Trophoblast cell (in vitro differentiated cells and primary cell): ENCODE measurements around the gene TTYH1.

Experiments used
- DNase-seq, 2 donors: peaks; one replicate each; pipeline ENCODE4 v3.0.0-alpha.2; 2016
- H2AFZ ChIP-seq: 2 replicates; pipeline ENCODE4 v1.6.1; 2013; ENCODE audit warnings: low read length, moderate library complexity, mild to moderate bottlenecking; ENCODE audit not compliant: insufficient read depth, poor library complexity
- H2AK5ac ChIP-seq: 2 replicates; pipeline ENCODE4 v1.6.1; 2013; ENCODE audit warnings: mild to moderate bottlenecking, low read length
- H2BK120ac ChIP-seq: 2 replicates; pipeline ENCODE4 v1.6.1; 2013; ENCODE audit warnings: low read length, mild to moderate bottlenecking, moderate library complexity; ENCODE audit not compliant: insufficient read depth, poor library complexity
- H2BK12ac ChIP-seq: 2 replicates; pipeline ENCODE4 v1.6.1; 2013; ENCODE audit warnings: mild to moderate bottlenecking, low read length, moderate library complexity
- H2BK5ac ChIP-seq: 2 replicates; pipeline ENCODE4 v1.6.1; 2013; ENCODE audit warnings: low read length, low read depth, moderate library complexity, mild to moderate bottlenecking; ENCODE audit not compliant: poor library complexity
- H3K14ac ChIP-seq: 2 replicates; pipeline ENCODE4 v1.6.1; 2013; ENCODE audit warnings: mild to moderate bottlenecking, low read length
- H3K18ac ChIP-seq: 2 replicates; pipeline ENCODE4 v1.6.1; 2013; ENCODE audit warnings: mild to moderate bottlenecking, low read length
- H3K23ac ChIP-seq: 2 replicates; pipeline ENCODE4 v1.6.1; 2013; ENCODE audit warnings: low read length
- H3K27ac ChIP-seq: 2 replicates; pipeline ENCODE4 v1.5.1; 2013; ENCODE audit warnings: low read depth, mild to moderate bottlenecking, inconsistent platforms, low read length, moderate library complexity
- H3K27me3 ChIP-seq: 2 replicates; pipeline ENCODE4 v1.6.1; 2013; ENCODE audit warnings: inconsistent platforms, mild to moderate bottlenecking, low read length, moderate library complexity; ENCODE audit not compliant: insufficient read depth
- H3K36me3 ChIP-seq, 2 experiments: 1 replicate in 1 of 2; 2 replicates in 1 of 2; pipeline ENCODE4 v1.6.1; 2013; ENCODE audit warnings: low read length in 2 of 2, mild to moderate bottlenecking in 2 of 2, moderate library complexity in 1 of 2; ENCODE audit not compliant: insufficient read depth in 2 of 2, control insufficient read depth in 1 of 2
- H3K4ac ChIP-seq: 2 replicates; pipeline ENCODE4 v1.6.1; 2013; ENCODE audit warnings: low read depth, mild to moderate bottlenecking, low read length, moderate library complexity
- H3K4me1 ChIP-seq, 2 experiments: 1 replicate in 1 of 2; 2 replicates in 1 of 2; pipeline ENCODE4 v1.6.1; 2013; ENCODE audit warnings: low read length in 2 of 2, mild to moderate bottlenecking in 2 of 2, moderate library complexity in 1 of 2; ENCODE audit not compliant: insufficient read depth in 2 of 2, control insufficient read depth in 1 of 2
- H3K4me2 ChIP-seq: 2 replicates; pipeline ENCODE4 v1.6.1; 2013; ENCODE audit warnings: inconsistent platforms, mild to moderate bottlenecking, low read length, moderate library complexity
- H3K4me3 ChIP-seq: 2 replicates; pipeline ENCODE4 v1.5.1; 2013; ENCODE audit warnings: mild to moderate bottlenecking, low read depth, low read length, inconsistent platforms
- H3K79me1 ChIP-seq: one replicate; pipeline ENCODE4 v1.6.1; 2013; ENCODE audit warnings: low read length
- H3K79me2 ChIP-seq: 2 replicates; pipeline ENCODE4 v1.6.1; 2013; ENCODE audit warnings: low read length, mild to moderate bottlenecking; ENCODE audit not compliant: control insufficient read depth, insufficient read depth, poor library complexity
- H3K9ac ChIP-seq: 2 replicates; pipeline ENCODE4 v1.6.1; 2013; ENCODE audit warnings: mild to moderate bottlenecking, low read length
- H3K9me3 ChIP-seq: 2 replicates; pipeline ENCODE4 v1.6.1; 2013; ENCODE audit warnings: low read depth, mild to moderate bottlenecking, control low read depth, inconsistent platforms, low read length; ENCODE audit not compliant: insufficient read depth
- H4K12ac ChIP-seq: 2 replicates; pipeline ENCODE4 v1.6.1; 2013; ENCODE audit warnings: low read depth, mild to moderate bottlenecking, low read length, moderate library complexity
- H4K8ac ChIP-seq: 2 replicates; pipeline ENCODE4 v1.6.1; 2013; ENCODE audit warnings: low read depth, mild to moderate bottlenecking, low read length, moderate library complexity
- H4K91ac ChIP-seq: one replicate; pipeline ENCODE4 v1.6.1; 2013; ENCODE audit warnings: low read depth, mild to moderate bottlenecking, low read length, moderate library complexity
- WGBS: extraction: QIAGEN DNeasy Blood & Tissue Kit; methylation state at CpG from one replicate; pipeline ENCODE4 v1.1.7; 2013; ENCODE audit warnings: missing lambda C conversion rate; ENCODE audit not compliant: insufficient read length, insufficient coverage; ENCODE audit errors: extremely low coverage; 5-methylcytosine and 5-hydroxymethylcytosine counted together

The TTYH1 gene

DNA sequence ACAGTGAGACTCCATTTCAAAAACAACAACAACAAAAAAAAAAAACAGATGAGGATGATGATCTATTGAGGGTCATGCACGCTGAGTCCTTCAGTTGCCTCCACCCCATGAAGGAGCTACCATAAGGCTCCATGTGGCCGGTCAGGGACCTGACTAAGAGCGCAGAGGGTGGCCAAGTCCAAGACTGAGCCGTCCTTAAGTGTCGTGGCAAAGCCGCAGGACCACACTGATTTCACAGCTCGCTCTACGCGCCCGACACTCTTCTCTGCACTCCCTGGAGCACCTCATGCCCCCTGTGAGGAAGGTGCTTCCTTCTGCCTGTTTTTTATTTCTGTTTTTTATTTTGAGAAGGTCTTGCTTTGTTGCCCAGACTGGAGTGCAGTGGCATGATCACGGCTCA is 12.3 kb downstream of the TTYH1 start:
- Histone ChIP-seq H3K79me1 (no peaks in the 10 kb centered on the region), H3K23ac (no peak overlapping the region), H3K27ac (no peak overlapping the region), H2AFZ (no peak overlapping the region), H4K91ac (no peak overlapping the region), H4K8ac (no peak overlapping the region), H3K9me3 (no peaks in the 10 kb centered on the region), H3K14ac (no peak overlapping the region), H3K4me3 (no peak overlapping the region), H2BK12ac (no peak overlapping the region), H3K9ac (no peak overlapping the region), H3K27me3 (no peaks in the 10 kb centered on the region), H3K18ac (no peak overlapping the region), H2BK5ac (no peak overlapping the region), H2AK5ac (no peak overlapping the region), H3K4me1 (peaks cover 7 to 24% of the 10 kb centered on the region in 2 experiments), H3K4me2 (no peak overlapping the region), H2BK120ac (no peak overlapping the region), H4K12ac (no peak overlapping the region), H3K79me2 (no peaks in the 10 kb centered on the region), H3K36me3 (no peaks in the 10 kb centered on the region), H3K4ac (no peak overlapping the region)
- WGBS: no CpG with 5 or more reads among the region's 11 CpGs
- DNase-seq: no peak

DNA sequence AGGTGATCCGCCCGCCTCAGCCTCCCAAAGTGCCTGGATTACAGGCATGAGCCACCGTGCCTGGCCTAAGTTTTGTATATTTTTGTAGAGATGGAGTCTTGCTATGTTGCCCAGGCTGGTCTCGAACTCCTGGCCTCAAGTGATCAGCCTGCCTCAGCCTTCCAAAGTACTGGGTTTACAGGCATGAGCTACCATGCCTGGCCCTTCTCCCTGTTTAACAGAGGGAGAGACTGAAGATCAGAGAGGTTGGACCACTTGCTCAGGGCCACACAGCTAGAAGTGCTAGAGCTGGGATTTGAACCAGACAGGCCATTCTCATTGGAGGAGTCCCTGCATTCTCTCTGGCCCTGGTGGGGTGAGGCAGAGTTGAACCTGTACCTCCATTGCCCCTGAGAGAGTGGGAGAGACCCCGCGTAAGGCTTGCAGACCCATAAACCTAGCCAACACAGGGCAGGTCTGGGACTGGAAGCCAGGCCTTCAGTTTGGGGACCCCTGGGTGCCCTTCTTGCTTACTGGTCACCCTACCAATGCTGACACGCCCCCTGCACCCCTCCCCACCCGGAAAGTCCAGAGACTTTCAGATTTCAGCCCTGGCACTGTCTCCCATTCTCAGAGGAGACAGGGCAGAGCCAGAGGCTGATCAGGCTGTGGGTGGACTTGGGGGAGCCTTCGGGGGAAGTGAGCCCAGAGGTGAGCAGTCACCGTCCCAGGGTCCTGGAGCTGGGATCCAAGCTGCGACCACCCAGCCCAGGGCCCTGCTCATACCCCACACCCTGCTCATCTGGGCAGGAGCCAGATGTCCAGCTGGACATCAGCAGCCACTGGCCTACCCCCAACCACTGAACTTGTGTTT is 13.3 kb downstream of the TTYH1 start:
- H3K27me3 ChIP-seq: no peaks in the 10 kb centered on the region
- H3K4me2 ChIP-seq: no peak overlapping the region
- no peak overlapping the region for H2BK12ac ChIP-seq
- DNase-seq: no peak
- H3K27ac ChIP-seq: no peak overlapping the region
- no peaks in the 10 kb centered on the region for H3K79me2 ChIP-seq
- H2BK5ac ChIP-seq: no peak overlapping the region
- no peak overlapping the region for H4K8ac ChIP-seq
- H3K23ac ChIP-seq: no peak overlapping the region
- no peak overlapping the region for H3K9ac ChIP-seq
- peaks cover 9 to 24% of the 10 kb centered on the region in 2 experiments for H3K4me1 ChIP-seq
- H3K18ac ChIP-seq: no peak overlapping the region
- no peak overlapping the region for H2BK120ac ChIP-seq
- H3K4me3 ChIP-seq: no peak overlapping the region
- H4K91ac ChIP-seq: no peak overlapping the region
- no peaks in the 10 kb centered on the region for H3K36me3 ChIP-seq
- no CpG with 5 or more reads among the region's 11 CpGs for WGBS
- no peaks in the 10 kb centered on the region for H3K9me3 ChIP-seq
- H2AFZ ChIP-seq: no peak overlapping the region
- H3K14ac ChIP-seq: no peak overlapping the region
- no peak overlapping the region for H4K12ac ChIP-seq
- no peak overlapping the region for H2AK5ac ChIP-seq
- H3K4ac ChIP-seq: no peak overlapping the region
- H3K79me1 ChIP-seq: no peaks in the 10 kb centered on the region

GRCh38 chr19:54429176-54429495 is 13.9 kb downstream of the TTYH1 start:
- no peak overlapping the region for H3K4me3 ChIP-seq
- no peak for DNase-seq
- no CpG with 5 or more reads among the region's 8 CpGs for WGBS
- H3K23ac ChIP-seq: no peak overlapping the region
- H2BK12ac ChIP-seq: no peak overlapping the region
- H2BK120ac ChIP-seq: no peak overlapping the region
- no peak overlapping the region for H2AK5ac ChIP-seq
- H3K36me3 ChIP-seq: no peaks in the 10 kb centered on the region
- no peak overlapping the region for H4K8ac ChIP-seq
- no peaks in the 10 kb centered on the region for H3K79me1 ChIP-seq
- no peak overlapping the region for H2BK5ac ChIP-seq
- H3K9me3 ChIP-seq: no peaks in the 10 kb centered on the region
- no peak overlapping the region for H3K9ac ChIP-seq
- no peak overlapping the region for H2AFZ ChIP-seq
- H3K18ac ChIP-seq: no peak overlapping the region
- no peak overlapping the region for H3K4ac ChIP-seq
- peaks cover 9 to 24% of the 10 kb centered on the region in 2 experiments for H3K4me1 ChIP-seq
- H3K4me2 ChIP-seq: no peak overlapping the region
- no peak overlapping the region for H4K12ac ChIP-seq
- no peaks in the 10 kb centered on the region for H3K79me2 ChIP-seq
- H4K91ac ChIP-seq: no peak overlapping the region
- no peaks in the 10 kb centered on the region for H3K27me3 ChIP-seq
- no peak overlapping the region for H3K27ac ChIP-seq
- no peak overlapping the region for H3K14ac ChIP-seq

DNA sequence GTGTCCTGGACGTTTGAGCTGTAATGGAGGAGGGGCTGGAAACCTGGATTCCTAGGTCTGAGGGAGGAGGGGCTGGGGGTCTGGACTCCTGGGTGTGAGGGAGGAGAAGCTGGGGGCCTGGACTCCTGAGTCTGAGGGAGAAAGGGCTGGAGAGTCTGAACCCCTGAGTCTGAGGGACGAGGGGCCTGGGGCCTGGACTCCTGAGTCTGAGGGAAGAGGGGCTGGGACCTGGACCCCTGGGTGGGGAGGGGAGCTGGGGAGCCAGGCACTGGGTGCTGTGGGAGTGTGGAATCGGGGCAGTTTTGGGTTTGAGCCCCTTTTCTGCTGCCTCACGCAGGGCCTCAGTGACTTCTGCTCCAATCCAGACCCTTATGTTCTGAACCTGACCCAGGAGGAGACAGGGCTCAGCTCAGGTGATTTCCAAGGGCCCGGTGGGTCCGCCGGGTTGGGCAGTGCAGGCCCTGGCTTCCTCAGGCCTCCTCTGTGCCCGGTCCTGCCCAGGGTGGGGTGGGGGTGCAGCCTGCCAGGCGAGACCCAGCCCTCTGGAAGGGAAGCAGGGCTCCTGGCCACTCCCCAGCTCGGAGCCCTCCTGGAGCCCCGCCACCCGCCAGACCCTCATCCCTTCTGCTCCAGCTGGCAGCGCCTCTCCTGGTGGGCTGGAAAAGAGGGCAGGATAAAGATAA is 14.4 kb downstream of the TTYH1 start:
- H4K91ac ChIP-seq: no peak overlapping the region
- no peak for DNase-seq
- no peaks in the 10 kb centered on the region for H3K27me3 ChIP-seq
- H3K36me3 ChIP-seq: peaks cover 0 to 2% of the 10 kb centered on the region in 2 experiments
- no peak overlapping the region for H3K4me3 ChIP-seq
- no peak overlapping the region for H2BK5ac ChIP-seq
- no peak overlapping the region for H2BK12ac ChIP-seq
- H3K27ac ChIP-seq: no peak overlapping the region
- no peak overlapping the region for H3K9ac ChIP-seq
- H4K8ac ChIP-seq: no peak overlapping the region
- no peak overlapping the region for H4K12ac ChIP-seq
- no peaks in the 10 kb centered on the region for H3K79me1 ChIP-seq
- H2AK5ac ChIP-seq: no peak overlapping the region
- no peak overlapping the region for H3K14ac ChIP-seq
- no peak overlapping the region for H3K4me2 ChIP-seq
- H3K18ac ChIP-seq: no peak overlapping the region
- H3K4me1 ChIP-seq: peaks cover 10 to 27% of the 10 kb centered on the region in 2 experiments
- H3K23ac ChIP-seq: no peak overlapping the region
- WGBS: no CpG with 5 or more reads among the region's 13 CpGs
- H3K79me2 ChIP-seq: no peaks in the 10 kb centered on the region
- no peak overlapping the region for H2AFZ ChIP-seq
- H3K9me3 ChIP-seq: no peaks in the 10 kb centered on the region
- no peak overlapping the region for H2BK120ac ChIP-seq
- H3K4ac ChIP-seq: no peak overlapping the region
